GM21786 (cell line): ENCODE data around the gene PARN.

ENCODE experiments used
- ATAC-seq: cut with Tn5 transposase; IDR thresholded peaks from one replicate; pipeline ENCODE4 v1.9.1; 2021; ENCODE audit not compliant: unreplicated experiment

Gene PARN

GRCh38 chr16:14475370-14476139, 154.5 kb downstream of the PARN start:
- no peak for ATAC-seq

- ATAC-seq: no peak
Observed at GRCh38 chr16:14473488-14473887, 156.6 kb downstream of the PARN start.

GRCh38 chr16:14472357-14472756, 157.7 kb downstream of the PARN start:
- no peak for ATAC-seq

GRCh38 chr16:14470788-14471187, 159.3 kb downstream of the PARN start:
- ATAC-seq: no peak

GRCh38 chr16:14465799-14466198, 164.3 kb downstream of the PARN start:
- ATAC-seq: no peak

- ATAC-seq: no peak
Observed at GRCh38 chr16:14464796-14465195, 165.3 kb downstream of the PARN start.

GRCh38 chr16:14464192-14464591, 165.9 kb downstream of the PARN start:
- no peak for ATAC-seq

GRCh38 chr16:14462811-14463210, 167.2 kb downstream of the PARN start:
- no peak for ATAC-seq

GRCh38 chr16:14460726-14461125, 169.3 kb downstream of the PARN start:
- no peak for ATAC-seq

GRCh38 chr16:14458576-14458975, 171.5 kb downstream of the PARN start:
- no peak for ATAC-seq

GRCh38 chr16:14456793-14457481, 173.1 kb downstream of the PARN start:
- no peak for ATAC-seq

GRCh38 chr16:14455573-14455972, 174.5 kb downstream of the PARN start:
- no peak for ATAC-seq

- ATAC-seq: no peak
Observed at GRCh38 chr16:14454391-14454790, 175.7 kb downstream of the PARN start.

GRCh38 chr16:14452066-14452465, 178.0 kb downstream of the PARN start:
- ATAC-seq: no peak

- ATAC-seq: no peak
Observed at GRCh38 chr16:14450846-14451245, 179.2 kb downstream of the PARN start.

- no peak for ATAC-seq
Observed at GRCh38 chr16:14449790-14450480, 180.1 kb downstream of the PARN start.

GRCh38 chr16:14449334-14449733, 180.7 kb downstream of the PARN start:
- ATAC-seq: no peak

GRCh38 chr16:14448879-14449278, 181.2 kb downstream of the PARN start:
- ATAC-seq: no peak

- no peak for ATAC-seq
Observed at GRCh38 chr16:14447783-14448182, 182.3 kb downstream of the PARN start.

GRCh38 chr16:14446796-14447195, 183.3 kb downstream of the PARN start:
- no peak for ATAC-seq

- ATAC-seq: no peak
Observed at GRCh38 chr16:14445937-14446715, 183.9 kb downstream of the PARN start.
